ENCODE data around the gene EZH2. TPM values are rescaled to one million over a fixed set of nuclear protein-coding genes. Genes with fewer than 3 reads are reported as not detected.

EZH2 gene
- total and polyA plus RNA-seq, 4 donors: 2.0 to 21.3 (median 2.5) TPM

GRCh38 chr7:148878317-148878716 lies 5.8 kb downstream of the EZH2 start:
- no peaks in the 10 kb centered on the region for H3K9me3 ChIP-seq (ENCODE audit: control insufficient read depth in 4 of 4, low read length in 3 of 4)
- H3K36me3 ChIP-seq (ENCODE audit: control insufficient read depth in 4 of 4, insufficient read depth in 3 of 4, low read depth in 1 of 4, low read length in 3 of 4): no peaks in the 10 kb centered on the region
- no peak for TF ChIP-seq SP1 (IDR thresholded peaks at IDR 0.05)
- TF ChIP-seq ZBTB33 (IDR thresholded peaks at IDR 0.05): no peak
- no peak overlapping the region for H3K9ac ChIP-seq (ENCODE audit: low read depth in 1 of 2, low read length in 2 of 2)
- no peak overlapping the region for H3K27ac ChIP-seq (ENCODE audit: low read depth in 1 of 2, low read length in 2 of 2)
- WGBS: 96% methylated on average over 2 of the region's 2 CpGs
- no peak overlapping the region for H3K4me3 ChIP-seq (ENCODE audit: low read depth in 1 of 3, low read length in 3 of 3)
- H3K4me1 ChIP-seq (ENCODE audit: control insufficient read depth in 4 of 4, insufficient read depth in 4 of 4, low read length in 3 of 4): peaks cover 0 to 7% (median 2%) of the 10 kb centered on the region in 4 donors
- H3K27me3 ChIP-seq (ENCODE audit: control insufficient read depth in 4 of 4, insufficient read depth in 4 of 4, low read length in 3 of 4): no peaks in the 10 kb centered on the region
- no peak for DNase-seq (ENCODE audit: low spot score)

DNA sequence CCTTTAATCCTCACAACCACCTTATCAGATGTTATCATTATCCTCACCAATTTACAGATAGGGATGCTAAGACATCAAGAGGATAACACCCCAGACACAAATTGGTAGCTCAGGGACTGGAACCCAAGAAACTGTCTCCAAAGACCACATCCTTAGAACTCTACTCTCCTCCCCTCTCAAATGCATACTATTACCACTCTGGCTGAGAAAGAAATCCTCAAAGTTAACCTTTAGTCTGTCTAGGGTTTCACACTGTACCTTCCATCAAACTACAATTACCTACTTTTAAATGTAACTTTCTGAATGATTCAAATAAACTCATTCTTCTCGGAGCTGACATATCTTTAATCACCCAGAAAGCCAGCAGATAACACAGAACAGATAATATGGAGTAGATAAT lies 6.6 kb downstream of the EZH2 start:
- no peaks in the 10 kb centered on the region for H3K36me3 ChIP-seq (ENCODE audit: control insufficient read depth in 4 of 4, insufficient read depth in 3 of 4, low read depth in 1 of 4, low read length in 3 of 4)
- H3K9ac ChIP-seq (ENCODE audit: low read depth in 1 of 2, low read length in 2 of 2): no peak overlapping the region
- WGBS: 97% methylated on average over 1 of the region's 1 CpG
- H3K9me3 ChIP-seq (ENCODE audit: control insufficient read depth in 4 of 4, low read length in 3 of 4): no peaks in the 10 kb centered on the region
- H3K27me3 ChIP-seq (ENCODE audit: control insufficient read depth in 4 of 4, insufficient read depth in 4 of 4, low read length in 3 of 4): no peaks in the 10 kb centered on the region
- DNase-seq (ENCODE audit: low spot score): no peak
- peaks cover 0 to under 1% (median 0%) of the 10 kb centered on the region in 4 donors for H3K4me1 ChIP-seq (ENCODE audit: control insufficient read depth in 4 of 4, insufficient read depth in 4 of 4, low read length in 3 of 4)
- H3K4me3 ChIP-seq (ENCODE audit: low read depth in 1 of 3, low read length in 3 of 3): no peak overlapping the region
- TF ChIP-seq, protein P1, sequence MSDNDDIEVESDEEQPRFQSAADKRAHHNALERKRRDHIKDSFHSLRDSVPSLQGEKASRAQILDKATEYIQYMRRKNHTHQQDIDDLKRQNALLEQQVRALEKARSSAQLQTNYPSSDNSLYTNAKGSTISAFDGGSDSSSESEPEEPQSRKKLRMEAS (IDR thresholded peaks at IDR 0.05): no peak
- no peak for TF ChIP-seq ZBTB33 (IDR thresholded peaks at IDR 0.05)
- no peak overlapping the region for H3K27ac ChIP-seq (ENCODE audit: low read depth in 1 of 2, low read length in 2 of 2)

DNA sequence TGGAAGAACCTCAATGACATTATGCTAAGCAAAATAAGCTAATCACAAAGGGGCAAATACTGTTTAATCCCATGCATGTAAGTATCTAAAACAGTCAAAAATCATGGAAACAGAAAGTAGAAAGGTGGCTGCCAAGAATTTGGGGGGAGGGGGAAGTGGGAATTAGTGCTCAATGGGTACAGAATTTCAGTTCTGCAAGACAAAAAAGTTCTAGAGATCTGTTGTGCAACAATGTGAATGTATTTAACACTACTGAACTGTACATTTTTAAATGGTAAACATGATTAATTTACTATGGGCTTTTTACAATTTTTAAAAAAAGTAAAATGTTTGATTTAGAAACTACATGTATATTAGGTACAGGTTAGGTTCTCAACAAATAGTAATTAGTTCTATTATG lies 11.9 kb downstream of the EZH2 start:
- Histone ChIP-seq H3K36me3 (ENCODE audit: control insufficient read depth in 4 of 4, insufficient read depth in 3 of 4, low read depth in 1 of 4, low read length in 3 of 4) (no peaks in the 10 kb centered on the region), H3K4me3 (ENCODE audit: low read depth in 1 of 3, low read length in 3 of 3) (no peak overlapping the region), H3K9me3 (ENCODE audit: control insufficient read depth in 4 of 4, low read length in 3 of 4) (no peaks in the 10 kb centered on the region), H3K27me3 (ENCODE audit: control insufficient read depth in 4 of 4, insufficient read depth in 4 of 4, low read length in 3 of 4) (no peaks in the 10 kb centered on the region), H3K27ac (ENCODE audit: low read depth in 1 of 2, low read length in 2 of 2) (no peak overlapping the region), H3K9ac (ENCODE audit: low read depth in 1 of 2, low read length in 2 of 2) (no peak overlapping the region), H3K4me1 (ENCODE audit: control insufficient read depth in 4 of 4, insufficient read depth in 4 of 4, low read length in 3 of 4) (no peaks in the 10 kb centered on the region)
- TF ChIP-seq TAF1 (conservative IDR thresholded peaks at IDR 0.05): no peak
- no peak for TF ChIP-seq NR2F2 (IDR thresholded peaks at IDR 0.05)
- no peak for TF ChIP-seq ZBTB33 (IDR thresholded peaks at IDR 0.05)
- TF ChIP-seq CTCF (IDR thresholded peaks at IDR 0.05; ENCODE audit: low read depth, low read length, missing input control): no peak
- no peak for DNase-seq (ENCODE audit: low spot score)

Data from liver (tissue), 9 donors.